ENCODE results near the gene MYO1C.
A peak's percentile ranks its signal among the peaks of the same experiment; 100 is the strongest.
"Not testable (repeated sequence)": the region's sequence is repeated elsewhere in the genome, so short reads cannot be mapped to it uniquely, and the experiment has no call there.

The MYO1C gene

GRCh38 chr17:1420163-1420562, 72.3 kb downstream of the MYO1C start:
- CTCF ChIA-PET, result no interaction called here
- no peak for TF ChIP-seq CTCF (conservative IDR thresholded peaks at IDR 0.05; ENCODE audit: low read depth)
- POLR2A ChIA-PET (ENCODE audit: low non-redundant PET), result interaction anchor here (0.7 kb wide), 1 partner anchor 283 kb away, joined by 4 read pairs; no protein-coding TSS in a partner anchor
- DNase-seq (ENCODE audit: low spot score), result no peak
- peak overlapping the region; percentile 8; the same call in 1 of the 2 replicates for H3K27ac ChIP-seq

- 0 out of 2 replicates have a peak overlapping the region, but pooled peaks have one; percentile 2 for H3K27ac ChIP-seq
- CTCF ChIA-PET, result interaction anchor here (1.1 kb wide), 1 partner anchor 9 kb away, joined by 4 read pairs; no protein-coding TSS in a partner anchor
- POLR2A ChIA-PET (ENCODE audit: low non-redundant PET); DNase-seq (ENCODE audit: low spot score): not testable (repeated sequence)
Observed at GRCh38 chr17:1418476-1418875, 74.0 kb downstream of the MYO1C start.

- no peak for DNase-seq (ENCODE audit: low spot score)
- ChIA-PET POLR2A (ENCODE audit: low non-redundant PET) (no interaction called here), CTCF (interaction anchor here (0.7 kb wide), 1 partner anchor 262 kb away, joined by 5 read pairs; no protein-coding TSS in a partner anchor)
- no peak overlapping the region for H3K27ac ChIP-seq
- no peak for TF ChIP-seq CTCF (conservative IDR thresholded peaks at IDR 0.05; ENCODE audit: low read depth)
Observed at GRCh38 chr17:1416414-1416813, 76.1 kb downstream of the MYO1C start.

- no peak for TF ChIP-seq CTCF (conservative IDR thresholded peaks at IDR 0.05; ENCODE audit: low read depth)
- CTCF ChIA-PET, result interaction anchor here (2.5 kb wide), 1 partner anchor 49 kb away, joined by 7 read pairs; no protein-coding TSS in a partner anchor
- H3K27ac ChIP-seq, result no peak overlapping the region
- DNase-seq (ENCODE audit: low spot score), result no peak
- POLR2A ChIA-PET (ENCODE audit: low non-redundant PET), result no interaction called here
Observed at GRCh38 chr17:1414634-1415033, 77.9 kb downstream of the MYO1C start.
